CD4-positive, alpha-beta T cell treated with Interleukin-6 for 4 hours (primary cell): ENCODE measurements around the gene POLR1A.
A peak's percentile ranks its signal among the peaks of the same experiment; 100 is the strongest.

Source experiments
- DNase-seq: peaks from one replicate; pipeline ENCODE4 v3.0.0-alpha.2; 2020; ENCODE audit warnings: mixed read lengths

The POLR1A gene

GRCh38 chr2:86019121-86019520 is 86.6 kb downstream of the POLR1A start:
- DNase-seq: no peak

DNA sequence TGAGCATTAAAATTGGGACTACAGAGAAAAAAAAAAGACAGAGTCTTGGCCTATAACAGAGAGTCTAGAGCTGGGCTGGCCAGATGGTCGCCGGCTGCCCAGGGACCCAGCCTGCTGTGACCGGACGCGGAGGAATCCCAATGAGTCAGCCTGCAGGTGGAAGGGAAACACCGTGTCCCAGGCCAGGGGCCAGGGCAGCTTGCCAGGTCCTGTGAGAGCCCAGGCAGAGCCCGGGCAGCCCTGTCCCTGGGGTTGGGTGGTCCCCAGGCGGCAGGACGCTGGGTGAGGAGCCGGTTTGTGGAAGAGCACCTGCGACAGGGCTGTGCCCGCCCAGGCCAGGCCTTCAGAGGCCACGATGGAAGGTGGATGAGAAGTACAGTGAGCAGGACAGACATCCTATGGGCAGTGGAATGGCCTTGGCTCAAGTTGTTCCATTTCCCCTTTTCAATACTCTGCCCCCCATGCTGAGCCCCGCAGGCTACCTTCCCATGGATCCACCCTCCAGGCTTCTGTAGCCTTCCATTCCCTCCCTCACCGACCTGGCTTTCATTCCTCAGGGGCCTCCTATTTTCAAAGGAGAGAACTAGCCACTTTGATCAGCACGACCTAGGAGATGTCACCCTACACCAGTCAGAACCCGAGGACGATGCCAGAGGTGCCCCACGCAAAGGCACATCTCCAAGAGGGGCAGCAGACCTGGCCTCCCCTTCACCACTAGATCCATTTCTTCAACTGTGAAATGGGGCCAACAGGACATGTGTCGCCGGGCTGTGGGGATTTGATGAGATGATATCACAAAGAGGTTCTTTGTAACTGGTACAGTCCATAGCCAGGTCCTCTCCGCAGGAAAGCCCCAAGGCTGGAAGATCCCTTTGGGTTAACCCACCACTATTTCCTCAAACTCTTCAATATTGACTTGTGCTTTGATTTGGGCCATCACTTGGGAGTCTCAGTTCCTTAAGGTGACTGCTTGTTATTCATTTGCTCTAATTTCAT is 87.5 kb downstream of the POLR1A start:
- no peak for DNase-seq

DNA sequence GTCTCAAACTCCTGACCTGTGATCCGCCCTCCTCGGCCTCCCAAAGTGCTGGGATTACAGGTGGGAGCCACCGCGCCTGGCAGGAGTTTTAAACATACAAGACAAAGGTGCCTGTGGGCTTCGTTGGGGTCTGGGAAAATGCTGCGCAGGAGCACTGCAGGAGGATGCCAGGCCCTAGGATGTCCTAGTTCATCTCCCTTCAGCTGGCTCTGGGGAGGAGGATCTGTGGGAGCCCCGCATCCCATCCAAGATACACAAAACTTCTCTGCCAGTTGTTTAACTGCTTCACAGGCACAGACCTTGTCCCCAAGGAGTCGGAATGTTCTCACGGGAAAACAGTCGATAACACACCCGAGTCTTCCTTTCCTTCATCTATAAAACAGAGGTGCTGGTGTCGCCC is 89.1 kb downstream of the POLR1A start:
- DNase-seq: no peak

DNA sequence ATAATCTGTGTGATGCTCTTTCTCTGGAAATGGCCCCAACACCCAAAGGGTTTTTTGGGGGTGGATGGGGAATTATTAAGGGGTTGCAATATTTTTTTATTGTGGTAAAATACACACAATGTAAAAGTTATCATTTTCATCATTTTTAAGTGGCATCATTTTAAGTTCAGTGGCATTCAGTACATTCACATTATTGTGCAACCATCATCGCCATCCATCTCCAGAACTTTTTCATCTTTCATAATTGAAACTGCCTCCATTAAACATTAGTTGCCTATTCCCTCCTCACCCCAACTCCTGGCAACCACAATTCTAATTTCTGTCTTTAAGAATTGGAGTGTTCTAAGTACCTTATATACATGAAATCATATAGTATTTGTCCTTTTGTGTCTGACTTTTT is 90.0 kb downstream of the POLR1A start:
- DNase-seq: no peak

GRCh38 chr2:86015006-86015405 is 90.7 kb downstream of the POLR1A start:
- DNase-seq: no peak

GRCh38 chr2:86014493-86014892 is 91.2 kb downstream of the POLR1A start:
- no peak for DNase-seq

GRCh38 chr2:86012007-86012712 is 93.5 kb downstream of the POLR1A start:
- no peak for DNase-seq

DNA sequence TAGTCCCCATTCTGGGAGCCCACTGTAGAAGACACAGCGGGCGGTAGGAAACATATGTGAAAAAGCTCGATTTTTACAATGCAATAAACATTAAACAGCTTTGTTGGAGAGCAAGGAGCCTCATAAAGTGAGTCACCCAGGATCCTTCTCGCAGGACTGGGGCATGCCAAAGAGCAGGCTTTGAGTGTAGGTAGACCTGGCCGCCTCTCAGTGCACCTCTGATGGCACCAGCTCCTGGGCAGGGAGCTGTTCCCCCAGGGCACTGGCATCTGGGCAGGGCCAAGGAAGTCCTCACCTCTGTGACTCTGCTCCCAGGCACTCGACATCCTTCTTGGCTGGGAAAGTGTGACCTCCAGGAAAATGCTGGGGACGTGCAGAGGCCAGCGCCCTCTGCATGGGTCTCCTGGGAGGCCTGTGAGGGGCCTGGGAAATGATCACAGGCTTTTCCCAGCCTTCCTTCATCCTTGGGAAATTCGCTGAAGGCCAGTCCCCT is 94.2 kb downstream of the POLR1A start:
- DNase-seq: no peak

GRCh38 chr2:86010083-86010482 is 95.6 kb downstream of the POLR1A start:
- DNase-seq: no peak

DNA sequence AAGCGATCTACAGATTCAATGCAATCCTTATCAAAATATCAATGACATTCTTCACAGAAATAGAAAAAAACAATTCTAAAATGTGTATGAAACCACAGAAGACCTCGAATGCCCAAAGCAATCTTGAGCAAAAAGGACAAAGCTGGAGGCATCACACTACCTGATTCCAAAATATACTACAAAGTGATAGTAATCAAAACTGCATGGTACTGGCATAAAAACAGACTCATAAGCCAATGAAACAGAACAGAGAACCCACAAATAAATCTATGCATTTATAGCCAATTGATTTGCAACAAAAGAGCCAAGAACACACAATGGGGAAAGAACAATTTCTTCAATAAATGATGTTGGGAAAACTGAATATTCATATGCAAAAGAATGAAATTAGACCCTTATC is 99.2 kb downstream of the POLR1A start:
- no peak for DNase-seq

- DNase-seq: no peak
These were observed 101.7 kb downstream of the POLR1A start for GRCh38 chr2:86003967-86004366.

- no peak for DNase-seq
These were observed 102.6 kb downstream of the POLR1A start for GRCh38 chr2:86003104-86003503.

DNA sequence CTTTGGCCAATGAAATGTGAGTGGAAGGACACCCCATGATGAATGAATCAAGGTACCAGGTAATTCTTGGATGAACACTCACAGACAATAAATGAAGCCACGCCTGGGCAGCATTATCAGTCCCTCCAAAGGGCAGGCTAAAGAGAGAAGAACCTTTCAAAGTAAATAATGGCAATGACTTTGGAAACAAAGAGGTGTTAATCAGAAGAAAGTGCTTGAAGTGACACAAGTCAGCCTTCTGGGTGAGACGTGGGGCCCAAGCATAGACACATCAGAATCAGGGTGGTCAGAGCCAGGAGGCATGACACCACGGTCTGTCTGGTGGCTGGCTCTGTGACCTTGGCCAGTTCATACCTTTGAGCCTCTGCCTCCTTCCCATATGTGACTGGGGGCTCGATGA is 103.3 kb downstream of the POLR1A start:
- no peak for DNase-seq

DNA sequence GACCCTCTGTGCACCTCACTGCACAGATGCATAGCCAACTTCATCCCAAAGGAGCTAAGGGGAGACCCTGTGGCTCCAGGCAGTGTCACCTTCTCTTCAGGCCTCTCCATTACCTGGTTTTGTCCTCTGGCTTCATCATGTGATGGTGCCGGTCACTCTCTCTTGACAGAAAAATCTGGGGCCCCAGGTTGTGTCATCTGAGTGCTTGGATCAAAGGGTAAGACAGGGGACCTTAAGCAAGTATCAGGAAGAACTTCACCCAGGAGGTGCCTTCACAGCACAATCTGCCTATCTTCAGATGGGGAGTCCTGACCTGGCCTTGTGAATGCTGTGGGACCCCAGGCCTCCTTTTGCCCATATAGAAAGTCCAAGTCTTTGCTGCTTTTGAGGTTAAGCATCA is 104.4 kb downstream of the POLR1A start:
- no peak for DNase-seq

DNA sequence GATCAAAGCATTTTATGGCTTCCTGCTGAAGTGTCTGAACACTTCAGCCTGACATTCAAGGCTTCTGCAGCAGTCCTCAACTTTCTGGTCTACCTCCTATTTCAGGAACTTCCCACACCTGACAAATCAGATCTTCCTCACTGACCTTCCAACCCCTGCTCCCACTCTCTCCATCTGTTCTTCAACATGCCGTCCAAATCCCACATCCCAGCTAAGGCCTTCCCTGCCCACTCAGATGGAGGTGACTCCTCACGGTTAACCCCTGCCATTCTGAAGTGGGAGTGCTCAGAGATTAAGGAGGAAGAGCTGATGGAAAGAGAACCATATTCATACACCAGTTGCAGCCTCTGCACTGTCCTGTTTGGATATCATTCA is 104.8 kb downstream of the POLR1A start:
- DNase-seq: no peak

GRCh38 chr2:86000131-86000937 is 105.4 kb downstream of the POLR1A start:
- DNase-seq: no peak

DNA sequence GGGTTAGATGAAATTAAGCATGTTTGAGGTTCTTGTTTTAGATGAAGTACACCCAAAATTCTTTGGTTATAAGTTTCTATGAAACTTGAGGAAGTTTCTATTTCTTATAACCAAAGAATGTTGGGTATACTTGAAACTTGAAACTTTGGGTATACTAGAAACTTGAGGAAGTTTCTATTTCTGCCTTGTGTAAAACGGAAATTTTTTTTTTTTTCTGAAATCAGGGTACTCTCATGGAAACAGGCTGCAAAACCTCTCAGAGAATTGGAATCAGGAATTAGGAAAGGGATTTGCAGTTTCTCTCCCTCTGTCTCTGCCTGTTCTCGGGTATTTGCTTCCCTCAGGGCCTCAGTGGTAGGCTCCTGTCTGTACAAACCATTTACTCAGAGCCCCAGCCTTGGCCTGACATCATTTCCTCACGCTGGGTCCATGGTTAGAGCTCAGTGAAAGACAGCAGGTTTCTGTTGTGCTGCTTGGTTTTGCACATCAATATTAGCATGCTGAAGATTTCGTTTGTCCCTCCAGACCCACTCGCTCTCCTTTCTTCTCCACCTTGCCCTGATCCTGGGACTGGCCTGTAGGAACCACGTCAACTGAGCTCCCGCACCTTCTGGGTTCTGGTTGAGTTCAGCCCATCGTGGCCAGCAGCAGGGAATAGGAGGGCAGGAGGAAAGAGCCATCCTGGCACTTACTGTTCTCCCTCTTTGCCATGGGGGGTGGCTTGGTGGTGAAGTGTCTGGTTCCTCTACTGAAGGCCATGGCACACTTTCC is 106.4 kb downstream of the POLR1A start:
- DNase-seq: peak; percentile 54

- no peak for DNase-seq
These were observed 107.4 kb downstream of the POLR1A start for GRCh38 chr2:85998071-85998991.

DNA sequence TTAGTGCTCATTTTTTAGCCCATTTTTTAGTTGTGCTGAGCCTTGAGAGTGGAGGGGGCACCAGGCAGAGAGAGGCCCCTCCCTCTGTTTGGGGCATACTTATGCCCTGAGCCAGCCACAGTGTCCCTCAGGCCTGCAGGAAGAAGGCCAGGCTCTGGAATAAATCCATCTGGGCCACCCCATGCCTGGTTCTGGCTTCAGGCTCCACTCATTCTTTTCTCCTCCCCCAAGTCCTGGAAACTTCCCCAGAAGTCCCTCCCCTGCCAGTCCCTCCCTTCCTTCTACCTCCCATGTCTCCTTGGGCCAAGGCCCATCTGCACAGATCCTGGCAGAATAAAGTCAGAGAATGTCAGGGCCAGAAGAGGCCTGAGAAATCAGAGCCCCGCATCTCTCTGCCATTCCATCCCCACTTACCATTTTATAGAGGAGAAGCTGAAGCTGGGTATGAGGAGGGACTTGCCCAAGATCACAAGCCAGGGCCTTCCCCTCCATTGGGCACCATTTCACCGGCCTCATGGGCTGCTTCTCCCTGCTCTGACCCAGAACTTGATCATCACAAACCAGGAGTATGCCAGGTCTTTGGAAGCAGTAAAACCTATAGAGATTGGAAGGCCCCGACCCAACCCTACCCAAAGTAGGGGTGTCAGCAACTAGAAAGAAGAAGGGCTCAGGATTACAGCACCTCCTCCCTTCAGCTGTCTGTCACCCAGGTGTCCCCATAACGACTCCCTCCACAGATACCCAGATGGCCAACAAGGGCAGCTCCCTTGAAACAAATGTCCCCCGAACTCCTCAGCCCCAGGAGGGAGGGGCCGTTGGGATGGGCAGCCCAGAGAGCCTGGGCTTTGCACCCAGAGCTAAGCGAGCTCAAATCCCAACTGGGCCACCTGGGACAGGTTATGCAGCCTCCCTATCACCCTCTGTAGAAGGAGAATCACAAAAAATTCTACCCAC is 108.4 kb downstream of the POLR1A start:
- DNase-seq: no peak

GRCh38 chr2:85996591-85996990 is 109.1 kb downstream of the POLR1A start:
- no peak for DNase-seq
